Breast epithelium (tissue), 4 donors: ENCODE measurements around the gene UBA1. TPM values are rescaled to one million over a fixed set of nuclear protein-coding genes. Genes with fewer than 3 reads are reported as not detected.

ENCODE experiments used
- DNase-seq, 2 donors: peaks; one replicate each; pipeline ENCODE4 v3.0.0-alpha.2; 2019; ENCODE audit warnings: low spot score in 2 of 2
- H3K27ac ChIP-seq, 2 donors: fragments of 200-600 bp; sonication (generic) in 1 of 2; one replicate each; pipeline ENCODE4 v1.5.1; 2016 to 2019; ENCODE audit warnings: mild to moderate bottlenecking in 1 of 2
- H3K27me3 ChIP-seq, 2 donors: fragments of 200-600 bp; sonication (generic) in 1 of 2; one replicate each; pipeline versions ENCODE4 v1.5.1 to v1.6.0; 2017 to 2019; ENCODE audit warnings: control low read depth in 1 of 2, mild to moderate bottlenecking in 1 of 2
- H3K36me3 ChIP-seq: fragments of 200-600 bp; one replicate; pipeline ENCODE4 v1.5.1; 2019
- H3K4me1 ChIP-seq, 2 donors: fragments of 200-600 bp; sonication (generic); one replicate each; pipeline ENCODE4 v1.5.1; 2016 to 2019; ENCODE audit warnings: control low read depth in 1 of 2
- H3K4me3 ChIP-seq, 3 donors: fragments of 200-600 bp; sonication (generic); 1 replicate in 2 of 3; 2 replicates in 1 of 3; pipeline ENCODE4 v1.5.1; 2016 to 2019; ENCODE audit warnings: mild to moderate bottlenecking in 3 of 3, moderate library complexity in 2 of 3
- H3K9me3 ChIP-seq, 2 donors: fragments of 200-600 bp; sonication (generic) in 1 of 2; one replicate each; pipeline ENCODE4 v1.5.1; 2016 to 2019; ENCODE audit warnings: control low read depth in 1 of 2
- POLR2A ChIP-seq: fragments of 450-650 bp; IDR thresholded peaks from one replicate; pipeline ENCODE4 v1.6.1; 2016; ENCODE audit warnings: antibody characterized with exemption, mild to moderate bottlenecking, moderate library complexity
- POLR2AphosphoS5 ChIP-seq, 3 donors: sonication (generic); formaldehyde crosslinking; IDR thresholded peaks; one replicate each; pipeline ENCODE4 v1.6.1; 2017; ENCODE audit warnings: antibody characterized with exemption in 3 of 3
- intact Hi-C: fragments of 100-400 bp; cut with DNase I; formaldehyde crosslinking; loops from one replicate; pipeline ENCODE4 v1.15.1; 2023; ENCODE audit warnings: low total_unique reads
- total RNA-seq, 3 donors: library from RNA; depleted of rRNA; stranded (reverse); fragments of >200 nt; gene quantifications; one replicate each; pipeline ENCODE4 v1.1.0, GENCODE V29; 2016
- TF ChIP-seq, protein P1 (sequence below), 3 donors: fragments of 450-650 bp; IDR thresholded peaks; one replicate each; pipeline ENCODE4 v1.5.1; 2016 to 2017; ENCODE audit warnings: antibody characterized with exemption in 3 of 3, mild to moderate bottlenecking in 3 of 3, moderate library complexity in 3 of 3

Gene UBA1
- total RNA-seq, 3 donors from 2014 or later = 109 to 149 (median 141) TPM

DNA sequence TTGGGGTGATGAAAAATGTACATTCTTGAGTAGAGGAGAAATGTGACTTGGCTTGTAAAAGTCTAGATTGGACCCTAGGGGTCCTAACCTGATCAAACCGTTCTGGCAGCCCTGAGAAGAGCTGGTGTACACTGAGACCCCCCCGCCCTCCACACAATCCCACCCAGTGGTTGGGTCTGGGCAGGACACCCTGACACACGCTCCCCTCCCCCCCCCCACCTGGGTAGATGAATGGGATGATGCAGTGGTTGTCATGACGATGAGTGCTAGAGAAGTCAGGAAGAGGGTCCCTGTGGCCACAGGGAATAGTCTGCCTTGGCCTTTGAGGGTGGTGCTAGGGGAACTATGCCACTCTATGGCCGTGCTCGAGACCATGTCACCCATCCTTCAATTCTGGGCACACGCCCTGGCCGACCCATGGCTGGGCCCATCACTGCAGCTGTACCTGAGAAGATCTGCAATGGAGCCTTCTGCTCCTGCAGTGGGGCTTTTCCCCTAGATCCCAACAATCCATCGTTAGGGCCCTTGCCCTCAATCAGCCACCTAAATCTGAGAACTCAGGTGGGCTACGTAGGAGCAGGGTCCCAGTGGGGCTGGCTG is 29.2 kb downstream of the UBA1 start:
- H3K36me3 ChIP-seq = no peaks in the 10 kb centered on the region
- H3K9me3 ChIP-seq = no peaks in the 10 kb centered on the region
- H3K4me3 ChIP-seq = no peak overlapping the region
- intact Hi-C loops = no loop called here
- H3K27ac ChIP-seq = no peak overlapping the region
- peaks cover 0 to 21% of the 10 kb centered on the region in 2 donors for H3K27me3 ChIP-seq
- H3K4me1 ChIP-seq = peaks cover 0 to 6% of the 10 kb centered on the region in 2 donors
- TF ChIP-seq POLR2AphosphoS5 (IDR thresholded peaks at IDR 0.05) (no peak), POLR2A (no peak)
- TF ChIP-seq, protein P1, sequence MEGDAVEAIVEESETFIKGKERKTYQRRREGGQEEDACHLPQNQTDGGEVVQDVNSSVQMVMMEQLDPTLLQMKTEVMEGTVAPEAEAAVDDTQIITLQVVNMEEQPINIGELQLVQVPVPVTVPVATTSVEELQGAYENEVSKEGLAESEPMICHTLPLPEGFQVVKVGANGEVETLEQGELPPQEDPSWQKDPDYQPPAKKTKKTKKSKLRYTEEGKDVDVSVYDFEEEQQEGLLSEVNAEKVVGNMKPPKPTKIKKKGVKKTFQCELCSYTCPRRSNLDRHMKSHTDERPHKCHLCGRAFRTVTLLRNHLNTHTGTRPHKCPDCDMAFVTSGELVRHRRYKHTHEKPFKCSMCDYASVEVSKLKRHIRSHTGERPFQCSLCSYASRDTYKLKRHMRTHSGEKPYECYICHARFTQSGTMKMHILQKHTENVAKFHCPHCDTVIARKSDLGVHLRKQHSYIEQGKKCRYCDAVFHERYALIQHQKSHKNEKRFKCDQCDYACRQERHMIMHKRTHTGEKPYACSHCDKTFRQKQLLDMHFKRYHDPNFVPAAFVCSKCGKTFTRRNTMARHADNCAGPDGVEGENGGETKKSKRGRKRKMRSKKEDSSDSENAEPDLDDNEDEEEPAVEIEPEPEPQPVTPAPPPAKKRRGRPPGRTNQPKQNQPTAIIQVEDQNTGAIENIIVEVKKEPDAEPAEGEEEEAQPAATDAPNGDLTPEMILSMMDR (IDR thresholded peaks at IDR 0.05) = no peak
- no peak for DNase-seq

DNA sequence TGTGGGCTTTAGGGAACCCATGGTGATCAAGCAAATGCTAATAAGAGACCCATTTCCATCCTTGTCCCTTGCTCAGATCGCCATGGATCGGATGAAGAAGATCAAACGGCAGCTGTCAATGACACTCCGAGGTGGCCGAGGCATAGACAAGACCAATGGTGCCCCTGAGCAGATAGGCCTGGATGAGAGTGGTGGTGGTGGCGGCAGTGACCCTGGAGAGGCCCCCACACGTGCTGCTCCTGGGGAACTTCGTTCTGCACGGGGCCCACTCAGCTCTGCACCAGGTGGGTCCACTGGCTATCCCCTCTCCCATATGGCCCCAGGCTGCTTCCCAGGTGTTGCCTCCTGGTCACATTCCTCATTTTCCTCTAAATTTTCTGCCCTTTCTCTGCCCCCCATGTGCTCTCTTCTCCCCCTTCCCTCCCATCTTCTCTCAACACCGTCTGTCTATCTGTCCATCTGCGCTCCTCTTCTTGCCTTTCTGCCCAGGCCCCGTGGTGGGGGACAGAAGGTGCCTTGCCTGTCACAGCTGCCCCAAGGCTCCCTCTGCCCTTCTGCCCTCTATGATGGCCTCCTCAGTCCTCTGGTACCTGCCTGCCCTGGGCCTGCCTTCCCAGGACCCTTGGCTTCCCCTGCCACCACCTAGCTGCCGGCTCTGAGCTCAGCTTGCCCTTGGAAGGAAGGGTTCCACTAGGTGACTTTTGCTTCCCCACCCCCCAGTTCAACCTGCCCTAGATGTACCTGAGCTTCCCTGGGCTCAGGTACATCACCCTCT is 30.0 kb downstream of the UBA1 start:
- intact Hi-C loops = no loop called here
- H3K36me3 ChIP-seq = no peaks in the 10 kb centered on the region

DNA sequence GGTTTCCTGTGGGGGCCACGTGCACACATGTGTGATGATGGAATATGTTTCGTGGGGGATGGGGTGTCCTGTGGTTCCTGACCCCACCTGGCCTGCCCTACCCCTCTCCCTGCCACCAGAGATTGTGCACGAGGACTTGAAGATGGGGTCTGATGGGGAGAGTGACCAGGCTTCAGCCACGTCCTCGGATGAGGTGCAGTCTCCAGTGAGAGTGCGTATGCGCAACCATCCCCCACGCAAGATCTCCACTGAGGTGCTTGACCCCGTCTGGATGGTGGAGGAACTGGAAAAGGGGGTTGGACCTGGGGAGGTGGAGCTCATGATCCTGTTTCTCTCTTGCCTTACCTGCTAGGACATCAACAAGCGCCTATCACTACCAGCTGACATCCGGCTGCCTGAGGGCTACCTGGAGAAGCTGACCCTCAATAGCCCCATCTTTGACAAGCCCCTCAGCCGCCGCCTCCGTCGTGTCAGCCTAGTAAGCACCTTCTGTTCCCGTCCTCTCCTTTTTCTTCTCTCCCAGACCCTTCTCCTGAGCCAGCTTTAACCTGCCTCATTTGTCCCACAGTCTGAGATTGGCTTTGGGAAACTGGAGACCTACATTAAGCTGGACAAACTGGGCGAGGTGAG is 30.8 kb downstream of the UBA1 start:
- intact Hi-C loops = no loop called here
- TF ChIP-seq, protein P1 (IDR thresholded peaks at IDR 0.05) = no peak
- TF ChIP-seq POLR2A (no peak), POLR2AphosphoS5 (IDR thresholded peaks at IDR 0.05) (no peak)
- Histone ChIP-seq H3K9me3 (no peaks in the 10 kb centered on the region), H3K4me1 (peaks cover 0 to 6% of the 10 kb centered on the region in 2 donors), H3K36me3 (no peaks in the 10 kb centered on the region), H3K27me3 (peaks cover 0 to 23% of the 10 kb centered on the region in 2 donors), H3K4me3 (no peak overlapping the region), H3K27ac (no peak overlapping the region)
- no peak for DNase-seq

More for the DNA sequence above, 30.0 kb downstream of the UBA1 start:
- H3K27me3 ChIP-seq = peaks cover 0 to 21% of the 10 kb centered on the region in 2 donors
- no peaks in the 10 kb centered on the region for H3K9me3 ChIP-seq
- no peak overlapping the region for H3K4me3 ChIP-seq
- TF ChIP-seq, protein P1 (IDR thresholded peaks at IDR 0.05) = no peak
- no peak for TF ChIP-seq POLR2A
- no peak for TF ChIP-seq POLR2AphosphoS5 (IDR thresholded peaks at IDR 0.05)
- H3K27ac ChIP-seq = no peak overlapping the region
- H3K4me1 ChIP-seq = peaks cover 0 to 6% of the 10 kb centered on the region in 2 donors
- DNase-seq = no peak

DNA sequence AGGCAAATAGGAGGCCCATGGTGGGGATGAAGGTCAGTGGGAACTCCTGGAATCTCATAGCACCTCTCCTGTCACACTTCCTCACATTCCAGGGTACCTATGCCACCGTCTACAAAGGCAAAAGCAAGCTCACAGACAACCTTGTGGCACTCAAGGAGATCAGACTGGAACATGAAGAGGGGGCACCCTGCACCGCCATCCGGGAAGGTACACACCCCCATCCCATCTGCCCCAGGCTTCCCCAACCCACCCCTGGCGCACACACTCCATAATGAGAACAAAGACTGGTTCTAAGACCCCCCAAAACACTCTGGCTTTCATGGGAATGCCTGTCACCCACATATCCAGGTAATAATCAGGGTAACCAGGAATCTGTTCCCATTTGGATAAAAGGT is 31.3 kb downstream of the UBA1 start:
- peaks cover 0 to 6% of the 10 kb centered on the region in 2 donors for H3K4me1 ChIP-seq
- no peak for DNase-seq
- H3K27me3 ChIP-seq = peaks cover 0 to 26% of the 10 kb centered on the region in 2 donors
- H3K4me3 ChIP-seq = no peak overlapping the region
- intact Hi-C loops = no loop called here
- no peaks in the 10 kb centered on the region for H3K36me3 ChIP-seq
- TF ChIP-seq, protein P1 (IDR thresholded peaks at IDR 0.05) = no peak
- TF ChIP-seq POLR2A = no peak
- TF ChIP-seq POLR2AphosphoS5 (IDR thresholded peaks at IDR 0.05) = no peak
- H3K27ac ChIP-seq = no peak overlapping the region
- no peaks in the 10 kb centered on the region for H3K9me3 ChIP-seq

DNA sequence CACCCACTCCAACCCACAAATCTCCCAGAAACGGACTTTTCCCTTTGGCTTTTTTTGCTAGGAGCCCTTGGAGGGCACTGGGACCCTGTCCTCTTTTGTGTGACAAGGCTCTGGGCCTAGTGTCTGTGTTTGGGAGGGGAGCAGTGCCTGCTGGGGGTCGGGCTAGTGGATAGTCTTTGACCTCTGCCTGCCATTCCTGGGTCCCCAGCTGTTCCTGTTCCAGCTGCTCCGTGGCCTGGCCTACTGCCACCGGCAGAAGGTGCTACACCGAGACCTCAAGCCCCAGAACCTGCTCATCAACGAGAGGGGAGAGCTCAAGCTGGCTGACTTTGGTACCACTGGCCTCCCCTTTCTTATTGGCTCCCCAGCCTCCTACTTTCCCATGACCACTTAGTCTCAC is 32.4 kb downstream of the UBA1 start:
- no peak for DNase-seq
- Histone ChIP-seq H3K4me3 (no peak overlapping the region), H3K36me3 (no peaks in the 10 kb centered on the region), H3K9me3 (no peaks in the 10 kb centered on the region), H3K27me3 (peaks cover 0 to 27% of the 10 kb centered on the region in 2 donors), H3K4me1 (no peaks in the 10 kb centered on the region), H3K27ac (no peak overlapping the region)
- intact Hi-C loops = no loop called here
- no peak for TF ChIP-seq POLR2A
- TF ChIP-seq, protein P1 (IDR thresholded peaks at IDR 0.05) = no peak
- TF ChIP-seq POLR2AphosphoS5 (IDR thresholded peaks at IDR 0.05) = no peak
